K562 (cell line): ENCODE data around the gene TNK2. TPM values are rescaled to one million over a fixed set of nuclear protein-coding genes. Genes with fewer than 3 reads are reported as not detected.

Experiments
- ATAC-seq: fragments of 200-7000 bp; cut with Tn5 transposase; 3 replicates; pipeline ENCODE4 v1.9.1; 2020; ENCODE audit warnings: moderate library complexity
- BruUV-seq: library from RNA; stranded (reverse); fragments of 400-500 nt; replicated peaks from 2 replicates; lab custom pipeline; 2021; lab: Mats Ljungman, UMichigan
- CTCF ChIA-PET: fragments of 300-600 bp; formaldehyde crosslinking; extraction: SDS; loops from one replicate; lab custom pipeline; 2021; ENCODE audit warnings: low intra/inter-chr PET ratio; lab: Yijun Ruan, JAX
- POLR2A ChIA-PET: fragments of 300-600, 350-650 bp; sonication (Branson Sonifier 250); formaldehyde crosslinking; extraction: SDS; loops from one replicate; lab custom pipeline; 2021; ENCODE audit warnings: antibody characterized with exemption, inconsistent platforms; lab: Yijun Ruan, JAX
- DNase-seq, 4 experiments: peaks; one replicate each; pipeline versions ENCODE4 v3.0.0 to v3.0.0-alpha.2; 2011 to 2018; ENCODE audit warnings: low spot score in 3 of 4, mixed read lengths in 3 of 4; ENCODE audit errors: extremely low read depth in 1 of 4
- FAIRE-seq: peaks from 2 replicates; lab custom pipeline; 2011; peaks lifted over from hg19 to GRCh38; lab: Jason Lieb, UNC
- H2AFZ ChIP-seq: 2 replicates; pipeline ENCODE4 v1.6.0; 2011; ENCODE audit warnings: low read depth, low read length, control low read depth, inconsistent platforms
- H3K27ac ChIP-seq: fragments of 200-600 bp; 3 replicates; pipeline ENCODE4 v1.8.0; 2011; ENCODE audit warnings: low read depth, mild to moderate bottlenecking, control low read depth, inconsistent platforms, low read length, moderate library complexity, mixed read lengths; ENCODE audit errors: extremely low read depth
- H3K27me3 ChIP-seq, 2 experiments: fragments of 300-600 bp in 1 of 2; 2 replicates in 1 of 2; 3 replicates in 1 of 2; pipeline versions ENCODE4 v1.6.0 to v1.8.0; 2011; ENCODE audit warnings: inconsistent platforms in 2 of 2, low read length in 2 of 2, mild to moderate bottlenecking in 1 of 2, mixed read lengths in 1 of 2, moderate library complexity in 1 of 2; ENCODE audit not compliant: control insufficient read depth in 2 of 2, insufficient read depth in 2 of 2
- H3K36me3 ChIP-seq: fragments of 300-600 bp; 3 replicates; pipeline ENCODE4 v1.8.0; 2011; ENCODE audit warnings: mild to moderate bottlenecking, low read length, inconsistent platforms; ENCODE audit not compliant: control insufficient read depth, insufficient read depth
- H3K4me1 ChIP-seq, 2 experiments: fragments of 200-600 bp in 1 of 2; replicated peaks in 1 of 2; 2 replicates in 1 of 2; 3 replicates in 1 of 2; pipeline versions ENCODE4 v1.5.1 to v1.8.0; 2011; ENCODE audit warnings: inconsistent platforms in 2 of 2, low read length in 2 of 2, mild to moderate bottlenecking in 1 of 2, mixed read lengths in 1 of 2, moderate library complexity in 1 of 2; ENCODE audit not compliant: control insufficient read depth in 2 of 2, insufficient read depth in 2 of 2
- H3K4me2 ChIP-seq: 2 replicates; pipeline ENCODE4 v1.6.1; 2011; ENCODE audit warnings: low read length, control low read depth, inconsistent platforms, mixed read lengths; ENCODE audit not compliant: insufficient read depth
- H3K4me3 ChIP-seq: fragments of 200-600 bp; sonication (generic), shearing (Covaris generic); 2 replicates; pipeline ENCODE4 v1.5.1; 2016; ENCODE audit warnings: control low read depth, inconsistent platforms
- H3K79me2 ChIP-seq: fragments of 200-600 bp; 3 replicates; pipeline ENCODE4 v1.8.0; 2011; ENCODE audit warnings: low read length, inconsistent platforms; ENCODE audit not compliant: control insufficient read depth, insufficient read depth
- H3K9ac ChIP-seq, 2 experiments: 2 replicates each; pipeline versions ENCODE4 v1.6.0 to v1.6.1; 2011; ENCODE audit warnings: low read depth in 2 of 2, low read length in 2 of 2, control low read depth in 1 of 2, inconsistent platforms in 1 of 2, mild to moderate bottlenecking in 1 of 2, mixed read lengths in 1 of 2; ENCODE audit not compliant: insufficient read depth in 1 of 2
- H3K9me1 ChIP-seq: one replicate; pipeline ENCODE4 v1.6.0; 2011; ENCODE audit warnings: inconsistent platforms, mild to moderate bottlenecking, low read length, moderate library complexity; ENCODE audit not compliant: control insufficient read depth, insufficient read depth
- H3K9me3 ChIP-seq: replicated peaks from 2 replicates; pipeline ENCODE4 v1.5.1; 2011; ENCODE audit warnings: low read depth, low read length, inconsistent platforms; ENCODE audit not compliant: control insufficient read depth, insufficient read depth
- H4K20me1 ChIP-seq: replicated peaks from 2 replicates; pipeline ENCODE4 v1.6.1; 2011; ENCODE audit warnings: low read length, inconsistent platforms, mixed read lengths; ENCODE audit not compliant: control insufficient read depth, insufficient read depth
- CTCFL ChIP-seq: IDR thresholded peaks from 2 replicates; pipeline ENCODE4 v1.6.1; 2011; ENCODE audit warnings: borderline replicate concordance, low read depth, mild to moderate bottlenecking, moderate library complexity, low read length; ENCODE audit not compliant: insufficient read depth, poor library complexity, severe bottlenecking
- ETV1 ChIP-seq: fragments of 450-650 bp; conservative IDR thresholded peaks from 2 replicates; pipeline ENCODE4 v1.6.1; 2016; ENCODE audit warnings: missing genetic modification characterization, control low read depth, low read depth, missing compliant biosample characterization
- HBP1 ChIP-seq: fragments of 450-650 bp; formaldehyde crosslinking; IDR thresholded peaks from 2 replicates; pipeline ENCODE4 v1.4.0; 2022; ENCODE audit warnings: missing genetic modification characterization
- LARP7 ChIP-seq: fragments of 450-650 bp; IDR thresholded peaks from 2 replicates; pipeline ENCODE4 v1.6.1; 2016
- ZBTB33 ChIP-seq: sonication (generic); formaldehyde crosslinking; IDR thresholded peaks from 2 replicates; pipeline ENCODE4 v1.8.1; 2023; ENCODE audit warnings: mild to moderate bottlenecking, missing genetic modification reagents
- ZNF668 ChIP-seq: fragments of 250-450 bp; sonication (Bioruptor Pico); IDR thresholded peaks from 2 replicates; pipeline ENCODE4 v1.8.0; 2022; ENCODE audit warnings: mild to moderate bottlenecking, inconsistent platforms
- ZNF740 ChIP-seq, 3 experiments: fragments of 200-800 bp in 1 of 3; sonication (Bioruptor generic) in 1 of 3; sonication (generic) in 1 of 3; formaldehyde crosslinking in 1 of 3; IDR thresholded peaks; 2 replicates each; pipeline versions ENCODE4 v1.6.1 to v1.8.0; 2016 to 2022; ENCODE audit warnings: mild to moderate bottlenecking in 2 of 3, missing compliant biosample characterization in 2 of 3, missing genetic modification characterization in 2 of 3, missing genetic modification reagents in 1 of 3
- WGBS: fragments of 100-300 bp; shearing (Covaris generic); methylation state at CpG from one replicate; pipeline ENCODE4 v1.1.6; 2016; ENCODE audit warnings: low coverage, mixed read lengths; ENCODE audit not compliant: insufficient coverage; ENCODE audit errors: missing lambda C conversion rate; 5-methylcytosine and 5-hydroxymethylcytosine counted together
- in situ Hi-C: fragments of 300-500 bp; cut with MboI; formaldehyde crosslinking; loops from 4 replicates; pipeline ENCODE4 v1.15.0; 2018; ENCODE audit warnings: inconsistent platforms, mixed read lengths
- intact Hi-C: fragments of 100-400 bp; cut with micrococcal nuclease; formaldehyde crosslinking; loops from 2 replicates; pipeline ENCODE4 v1.14.2; 2022
- polyA plus RNA-seq, 8 experiments: library from polyadenylated mRNA; depleted of rRNA in 4 of 8; stranded (reverse) in 5 of 8; unstranded in 3 of 8; fragments of >200 nt; fragmentation: Nextera tagmentation in 2 of 8; fragmentation: Illumina TruSeq in 1 of 8; extraction: Ambion mirVana in 2 of 8; extraction: Trizol in 1 of 8; gene quantifications; 2 replicates each; pipeline versions ENCODE4 v1.2.1 to v1.2.3, GENCODE V29; 2011 to 2014; ENCODE audit warnings: inconsistent platforms in 1 of 8, missing spikeins in 1 of 8
- total RNA-seq, 7 experiments: library from RNA; depleted of rRNA in 6 of 7; stranded (reverse); fragments of >200 nt in 6 of 7; fragmentation: Illumina TruSeq in 2 of 7; extraction: Trizol in 2 of 7; gene quantifications; 2 replicates each; pipeline versions ENCODE4 v1.2.1 to v1.2.3, GENCODE V29; 2011 to 2021; ENCODE audit warnings: low replicate concordance in 1 of 7

TNK2 gene
- total and polyA plus RNA-seq, 9 of the 15 experiments (the other 6 are each of a cell fraction or from before 2014, with no cell fraction given) = 0.03 to 33.8 (median 6.5) TPM

- CTCF ChIA-PET = no interaction called here
- Histone ChIP-seq H3K4me1 (peaks cover 14 to 58% of the 10 kb centered on the region in 2 experiments), H3K79me2 (no peaks in the 10 kb centered on the region; the same call in 2 of the 3 replicates), H3K9me1 (no peaks in the 10 kb centered on the region), H3K27me3 (no peaks in the 10 kb centered on the region), H3K9me3 (no peaks in the 10 kb centered on the region), H2AFZ (no peak overlapping the region), H3K9ac (peak overlapping the region; percentile 66 to 73), H3K27ac (peak overlapping the region; percentile 76), H4K20me1 (no peaks in the 10 kb centered on the region), H3K36me3 (peaks cover 10% of the 10 kb centered on the region; the same call in 2 of the 3 replicates), H3K4me3 (peak overlapping the region; percentile 25; the same call in 1 of the 2 replicates), H3K4me2 (peak overlapping the region; percentile 65)
- in situ Hi-C loops (loop anchor here (25.0 kb wide), 1 partner anchor 635 kb away; the partner anchor contains the start of genes RNF168 and SMCO1), intact Hi-C loops (no loop called here)
- FAIRE-seq (no peak), ATAC-seq (peak; percentile 3; the same call in 2 of the 3 replicates), DNase-seq (no peak)
- 83% methylated on average over 9 of the region's 10 CpGs for WGBS
- POLR2A ChIA-PET = interaction anchor here (1.0 to 2.1 kb wide), 4 partner anchors 14 to 36 kb away, joined by 3 to 10 read pairs (median 5); no protein-coding TSS in a partner anchor
- no TSS peak for BruUV-seq
- TF ChIP-seq ZNF740 (CRISPR knock-in tag; IDR thresholded peaks at IDR 0.05) (peak; percentile 21; the same call in 1 of the 2 replicates), ZNF740 (tag; IDR thresholded peaks at IDR 0.05) (no peak), HBP1 (CRISPR knock-in tag) (no peak), ETV1 (tag) (no peak), ZBTB33 (CRISPR knock-in tag) (0 out of 2 replicates have a peak, but pooled peaks have one; percentile 5), LARP7 (no peak), CTCFL (no peak), ZNF668 (CRISPR knock-in tag) (no peak)
Measured at GRCh38 chr3:195877136-195877715, 31.1 kb downstream of the TNK2 start.
